Measurements from ENCODE around the gene MACROD2.

Gene MACROD2

DNA sequence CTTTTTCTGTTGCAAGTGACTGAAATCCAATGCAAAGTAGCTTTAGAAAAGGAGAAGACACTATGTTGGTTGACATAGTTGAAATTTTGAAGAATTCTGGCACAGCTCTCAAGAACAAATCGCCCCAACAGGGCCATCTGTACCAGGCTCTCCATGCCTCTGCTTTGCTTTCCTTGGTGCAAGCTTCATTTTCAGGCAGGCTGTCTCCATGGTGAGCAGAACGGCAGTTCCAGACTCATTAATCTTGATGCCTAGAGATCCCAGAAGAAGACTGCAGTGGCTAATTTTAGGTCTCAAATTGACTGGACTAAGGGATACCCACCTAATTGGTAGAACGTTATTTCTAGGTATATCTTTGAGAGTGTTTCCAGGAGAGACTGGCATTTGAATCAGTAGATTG lies 1292.8 kb downstream of the MACROD2 start:
- no peak for DNase-seq (ENCODE audit: low spot score)

- no peak for DNase-seq (ENCODE audit: low spot score)
Observed at GRCh38 chr20:15289337-15289736, 1294.0 kb downstream of the MACROD2 start.

DNA sequence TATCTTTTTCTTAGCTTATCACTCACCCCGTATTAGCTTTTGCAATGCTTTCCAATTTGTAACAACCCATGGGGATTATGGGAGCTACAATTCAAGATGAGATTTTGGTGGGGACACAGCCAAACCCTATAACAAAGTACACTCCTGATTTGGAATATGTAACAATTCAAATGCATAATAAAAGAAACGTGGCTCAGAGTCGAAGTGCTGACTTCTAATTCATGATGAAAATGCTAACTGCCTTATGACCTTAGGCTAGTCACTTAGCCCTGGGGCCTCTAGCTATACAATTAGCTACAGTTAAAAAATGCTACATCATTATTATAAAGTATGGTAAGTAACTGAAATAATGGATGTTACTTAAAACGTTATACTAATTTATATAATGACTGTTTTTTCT lies 1297.1 kb downstream of the MACROD2 start:
- no peak for DNase-seq (ENCODE audit: low spot score)

DNA sequence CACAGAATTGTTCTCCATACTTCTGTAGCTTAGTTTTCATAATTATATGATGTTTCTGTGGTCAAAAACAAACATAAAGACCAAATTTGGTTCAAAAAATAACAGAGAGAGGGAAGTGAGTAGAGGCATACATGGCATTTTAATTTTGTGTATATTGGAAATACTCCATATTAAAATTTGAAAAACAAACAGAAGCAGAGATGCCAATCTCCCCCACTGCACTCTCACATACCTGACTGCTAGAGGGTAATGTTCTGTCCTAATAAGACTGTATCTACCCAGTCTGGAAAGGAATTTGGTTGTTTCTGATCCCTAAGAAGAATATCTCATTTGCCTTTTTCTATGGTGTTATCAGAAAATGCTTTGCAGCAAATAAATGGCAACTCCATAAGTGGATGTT lies 1301.1 kb downstream of the MACROD2 start:
- no peak for DNase-seq (ENCODE audit: low spot score)

- no peak for DNase-seq (ENCODE audit: low spot score)
Observed at GRCh38 chr20:15297059-15297875, 1302.0 kb downstream of the MACROD2 start.

- no peak for DNase-seq (ENCODE audit: low spot score)
Observed at GRCh38 chr20:15302075-15302474, 1306.8 kb downstream of the MACROD2 start.

DNA sequence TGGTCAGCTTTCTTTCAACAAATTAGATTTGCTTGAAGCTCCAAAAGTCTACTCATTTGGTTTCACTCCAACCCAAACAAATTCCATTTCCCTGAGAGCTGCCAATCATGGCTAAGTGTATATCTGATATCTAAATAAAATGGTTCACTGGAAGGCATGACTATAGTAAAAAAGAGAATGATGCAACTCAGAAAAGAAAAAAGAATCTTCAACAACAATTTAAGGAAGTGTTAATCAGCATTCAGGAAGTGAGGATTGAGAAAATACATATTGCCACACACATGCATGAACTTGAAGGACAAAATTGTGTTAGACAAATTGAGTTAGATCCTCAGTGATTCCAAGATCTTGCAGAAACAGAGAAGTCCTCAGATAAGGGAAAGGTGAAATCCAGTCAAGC lies 1315.0 kb downstream of the MACROD2 start:
- DNase-seq (ENCODE audit: low spot score): no peak

- DNase-seq (ENCODE audit: low spot score): no peak
Observed at GRCh38 chr20:15316556-15316955, 1321.2 kb downstream of the MACROD2 start.

DNA sequence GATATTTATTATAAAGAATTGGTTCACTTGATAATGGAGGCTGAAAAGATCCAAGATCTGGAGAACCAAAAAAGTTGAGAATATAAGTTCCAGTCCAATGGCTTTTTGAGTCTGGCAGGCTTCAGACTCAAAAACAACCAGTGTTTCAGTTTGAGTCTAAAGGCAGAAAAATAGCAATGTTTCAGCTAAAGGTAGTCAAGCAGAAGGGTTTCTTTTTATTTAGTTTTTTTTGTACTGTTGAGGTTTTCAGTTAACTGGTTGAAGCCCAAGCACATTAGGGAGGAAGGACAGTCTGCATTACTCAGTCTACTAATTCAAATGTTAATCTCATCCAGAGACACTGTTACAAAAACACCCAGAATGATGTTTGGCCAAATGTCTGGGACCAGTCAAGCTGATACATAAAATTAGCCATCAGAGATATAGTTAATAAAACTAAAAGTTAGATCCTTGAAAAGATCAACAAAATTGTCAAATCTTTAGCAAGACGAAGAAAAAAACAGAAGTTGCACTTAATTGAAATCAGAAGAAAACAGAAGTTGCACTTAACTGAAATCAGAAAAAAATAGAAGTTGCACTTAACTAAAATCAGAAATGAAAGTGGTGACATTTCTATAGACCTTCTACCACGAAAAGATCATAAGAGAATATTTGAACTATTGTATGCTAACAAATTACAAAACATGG lies 1322.4 kb downstream of the MACROD2 start:
- no peak for DNase-seq (ENCODE audit: low spot score)

DNA sequence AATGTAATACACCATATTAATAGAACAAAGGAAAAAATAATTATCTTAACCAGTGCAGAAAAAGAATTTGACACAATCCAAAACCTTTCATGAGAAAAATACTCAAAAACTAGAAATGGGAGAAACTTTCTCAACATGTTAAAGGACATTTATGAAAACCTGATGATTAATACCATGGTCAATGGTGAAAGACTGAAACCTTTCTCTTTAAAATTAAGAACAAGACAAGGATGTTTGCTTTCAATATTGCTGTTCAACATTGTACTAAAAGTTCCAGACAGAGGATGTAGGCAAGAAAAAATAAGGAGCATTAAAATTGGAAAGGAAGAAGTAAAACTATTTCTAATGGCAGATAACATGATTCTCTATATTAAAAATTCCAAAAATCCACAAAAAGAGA lies 1323.4 kb downstream of the MACROD2 start:
- no peak for DNase-seq (ENCODE audit: low spot score)

GRCh38 chr20:15319439-15319838 lies 1324.1 kb downstream of the MACROD2 start:
- no peak for DNase-seq (ENCODE audit: low spot score)

- no peak for DNase-seq (ENCODE audit: low spot score)
Observed at GRCh38 chr20:15320941-15321340, 1325.6 kb downstream of the MACROD2 start.

GRCh38 chr20:15327123-15327522 lies 1331.8 kb downstream of the MACROD2 start:
- DNase-seq (ENCODE audit: low spot score): no peak

- no peak for DNase-seq (ENCODE audit: low spot score)
Observed at GRCh38 chr20:15328084-15328483, 1332.8 kb downstream of the MACROD2 start.

GRCh38 chr20:15332711-15333160 lies 1337.4 kb downstream of the MACROD2 start:
- DNase-seq (ENCODE audit: low spot score): no peak

- DNase-seq (ENCODE audit: low spot score): no peak
Observed at GRCh38 chr20:15333170-15333569, 1337.9 kb downstream of the MACROD2 start.

DNA sequence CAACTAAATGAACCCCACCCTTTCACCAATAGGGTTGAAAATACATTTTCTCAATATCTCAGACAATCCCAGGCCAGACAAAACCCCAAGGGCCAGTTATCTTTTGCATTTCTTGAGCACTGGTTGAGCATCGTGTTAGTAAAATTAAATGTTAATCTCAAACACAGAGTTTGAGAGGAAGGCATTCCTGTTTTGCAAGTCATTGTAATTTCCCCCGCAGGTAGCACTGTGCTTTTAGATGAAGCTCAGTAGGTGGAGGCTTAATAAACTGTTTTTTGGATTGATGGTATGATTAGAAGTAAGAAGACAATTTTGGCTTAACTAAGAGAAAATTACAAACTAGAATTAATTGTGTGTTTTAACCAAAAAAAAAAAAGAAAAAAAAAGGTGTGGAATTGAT lies 1340.7 kb downstream of the MACROD2 start:
- no peak for DNase-seq (ENCODE audit: low spot score)

DNA sequence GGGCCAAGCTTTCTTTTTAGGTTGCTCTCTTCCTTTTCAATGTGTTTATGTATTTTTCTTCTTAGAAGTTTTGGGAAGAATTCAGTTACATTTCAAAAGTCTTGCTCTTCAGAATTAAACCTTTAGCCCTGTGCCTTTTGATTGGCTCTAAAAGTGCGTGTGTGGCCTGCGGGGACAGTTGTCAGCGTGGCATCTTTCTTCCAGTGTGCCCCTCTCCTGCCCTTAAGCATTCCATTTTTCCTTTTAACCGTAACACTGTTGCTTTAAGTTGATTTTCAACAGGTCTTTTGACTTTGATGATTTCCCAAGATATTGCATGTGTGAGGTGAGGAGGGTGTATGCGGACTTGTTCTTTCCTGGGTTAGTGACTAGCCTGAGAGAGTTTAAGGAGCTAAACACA lies 1341.2 kb downstream of the MACROD2 start:
- DNase-seq (ENCODE audit: low spot score): no peak

- no peak for DNase-seq (ENCODE audit: low spot score)
Observed at GRCh38 chr20:15339264-15339663, 1343.9 kb downstream of the MACROD2 start.

DNA sequence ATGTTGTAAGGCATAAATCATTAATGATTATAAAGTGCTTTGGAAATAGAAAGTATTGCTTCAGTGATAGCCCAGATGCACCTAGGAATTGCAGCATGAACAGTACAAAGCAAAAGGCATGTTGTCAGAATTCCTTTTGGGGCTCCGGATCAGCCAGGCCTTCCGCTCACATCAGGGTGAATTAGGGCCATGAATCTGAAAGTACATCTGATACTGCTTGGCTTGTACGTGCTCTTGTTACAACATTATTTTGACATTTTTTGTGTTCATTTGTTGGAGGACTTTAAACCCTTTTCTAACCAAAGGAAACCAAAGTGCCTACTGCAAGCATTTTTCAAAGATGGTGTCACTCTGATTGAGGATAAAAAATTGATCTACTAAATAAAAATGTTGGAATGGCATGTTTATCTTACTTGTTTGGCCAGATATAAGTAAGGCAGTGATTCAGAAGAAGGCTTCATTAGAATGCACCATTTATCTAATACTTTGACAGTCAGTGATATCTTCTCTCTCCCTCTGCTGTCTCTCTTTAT lies 1347.7 kb downstream of the MACROD2 start:
- no peak for DNase-seq (ENCODE audit: low spot score)

DNA sequence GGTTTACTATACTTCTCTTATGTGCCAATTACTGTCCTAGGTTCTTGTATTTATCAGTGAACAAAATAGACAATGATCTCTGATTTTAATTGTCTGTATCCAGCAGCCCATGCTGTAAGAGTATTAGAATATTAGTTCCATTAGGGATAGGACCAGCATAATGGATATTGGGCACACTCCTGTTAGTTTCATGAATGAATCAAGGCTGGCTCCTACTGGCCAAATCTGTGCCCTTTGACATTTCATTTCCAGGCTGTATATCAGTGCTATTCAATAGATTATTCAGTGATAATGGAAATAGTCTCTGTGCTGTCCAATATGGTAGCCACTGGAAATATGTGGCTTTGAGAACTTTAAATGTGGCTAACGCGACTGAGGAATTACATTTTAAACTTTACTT lies 1350.0 kb downstream of the MACROD2 start:
- DNase-seq (ENCODE audit: low spot score): no peak

GRCh38 chr20:15346657-15347280 lies 1351.5 kb downstream of the MACROD2 start:
- DNase-seq (ENCODE audit: low spot score): no peak

DNA sequence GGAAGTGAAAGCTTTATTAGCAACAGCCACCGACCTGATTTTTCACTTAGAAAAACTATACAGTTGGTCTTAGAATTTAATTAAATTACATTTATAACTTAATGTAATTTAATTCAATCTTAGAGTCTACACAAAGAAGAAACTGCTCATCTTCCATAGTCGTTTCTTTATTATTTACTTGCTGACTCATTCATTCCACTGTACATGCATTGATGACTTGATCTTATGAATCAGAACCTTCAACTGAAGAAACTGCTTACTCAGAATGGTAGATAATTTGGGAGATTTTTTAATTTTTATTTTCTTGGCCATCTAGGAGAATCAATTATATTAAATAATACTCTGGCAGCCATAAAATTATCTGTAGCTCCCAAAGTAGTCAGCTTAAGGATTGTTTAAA lies 1363.7 kb downstream of the MACROD2 start:
- peak; percentile 19 for DNase-seq (ENCODE audit: low spot score)

Data from kidney capillary endothelial cell (primary cell).